Stimulated activated CD8-positive, alpha-beta memory T cell treated with anti-CD3 and anti-CD28 coated beads, Interleukin-15, amount 100 ng/mL, for 24 hours (primary cell): ENCODE results near the gene GK.
"Not testable (repeated sequence)": the region's sequence is repeated elsewhere in the genome, so short reads cannot be mapped to it uniquely, and the experiment has no call there.

Source experiments
- DNase-seq: peaks from one replicate; pipeline ENCODE4 v3.0.0-alpha.2; 2020; ENCODE audit warnings: low read depth

Gene GK

GRCh38 chrX:30654386-30654785 lies 1.2 kb downstream of the GK start:
- DNase-seq = not testable (repeated sequence)

DNA sequence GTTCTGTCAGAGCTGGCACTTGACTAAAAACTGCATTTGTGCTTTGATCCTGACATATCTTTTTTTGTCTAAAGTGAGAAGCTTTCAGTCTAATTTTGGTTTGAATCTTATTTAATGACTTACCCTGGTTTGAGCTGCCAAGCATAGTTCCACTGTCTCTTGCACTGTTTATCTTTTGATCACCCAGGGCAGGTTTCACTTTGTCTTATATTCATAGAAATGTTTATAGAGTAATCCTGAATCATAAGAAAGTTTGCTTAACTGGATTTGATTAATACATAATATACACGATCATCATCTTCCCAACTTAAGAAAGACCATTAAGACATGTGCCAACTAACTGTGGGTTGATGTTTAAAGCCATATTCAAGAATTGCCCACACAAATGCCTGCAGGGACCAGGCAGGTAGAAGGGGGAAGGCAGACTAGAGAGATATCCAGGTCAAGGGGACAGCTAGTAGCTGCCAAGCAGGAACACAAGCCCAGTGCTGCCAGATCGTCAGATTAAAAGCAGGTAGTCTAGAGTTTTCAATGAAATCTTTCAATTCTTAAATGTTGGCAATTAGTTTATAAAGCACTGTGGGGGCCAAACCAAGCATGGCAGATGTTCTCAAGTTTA lies 1.9 kb downstream of the GK start:
- no peak for DNase-seq

DNA sequence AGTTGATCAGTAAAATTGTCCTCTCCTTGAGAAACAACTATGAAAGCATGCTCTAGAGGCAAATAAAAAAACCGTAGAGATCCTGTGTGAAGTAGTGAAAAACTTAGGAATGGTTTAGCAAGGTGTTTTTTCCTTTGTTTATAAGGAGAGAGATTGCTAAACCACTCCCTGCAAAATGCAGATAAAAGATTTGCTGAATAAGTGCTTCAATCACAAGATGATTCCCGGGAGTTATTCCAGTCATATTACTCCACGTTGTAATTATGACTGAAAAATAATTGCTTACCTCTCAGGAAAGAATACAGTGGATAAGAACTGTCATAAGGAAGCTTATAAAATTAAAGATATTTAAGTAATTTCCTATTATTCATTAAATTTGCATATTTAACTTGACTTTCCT lies 2.8 kb downstream of the GK start:
- no peak for DNase-seq

- DNase-seq = no peak
Observed at GRCh38 chrX:30657196-30658161, 4.3 kb downstream of the GK start.

GRCh38 chrX:30659421-30659820 lies 6.2 kb downstream of the GK start:
- no peak for DNase-seq

GRCh38 chrX:30661228-30661627 lies 8.0 kb downstream of the GK start:
- no peak for DNase-seq

DNA sequence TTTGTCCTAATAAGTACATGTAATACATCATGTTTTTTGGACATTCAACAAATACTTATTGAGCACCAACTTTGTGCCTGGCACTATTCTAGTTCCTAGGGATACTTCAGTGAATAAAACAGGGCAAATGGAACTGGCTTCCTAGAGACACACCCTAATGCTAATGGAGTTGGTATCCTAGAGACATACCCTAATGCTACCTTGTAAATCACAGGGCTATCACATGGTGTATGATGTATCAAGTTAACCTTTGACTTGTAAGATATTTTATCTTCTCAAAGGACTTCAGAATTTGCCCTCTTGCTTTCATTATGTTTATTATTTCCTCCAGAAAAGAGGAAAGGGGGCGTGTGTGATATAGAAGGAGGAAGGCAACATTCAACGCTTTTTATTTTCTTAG lies 10.1 kb downstream of the GK start:
- no peak for DNase-seq

DNA sequence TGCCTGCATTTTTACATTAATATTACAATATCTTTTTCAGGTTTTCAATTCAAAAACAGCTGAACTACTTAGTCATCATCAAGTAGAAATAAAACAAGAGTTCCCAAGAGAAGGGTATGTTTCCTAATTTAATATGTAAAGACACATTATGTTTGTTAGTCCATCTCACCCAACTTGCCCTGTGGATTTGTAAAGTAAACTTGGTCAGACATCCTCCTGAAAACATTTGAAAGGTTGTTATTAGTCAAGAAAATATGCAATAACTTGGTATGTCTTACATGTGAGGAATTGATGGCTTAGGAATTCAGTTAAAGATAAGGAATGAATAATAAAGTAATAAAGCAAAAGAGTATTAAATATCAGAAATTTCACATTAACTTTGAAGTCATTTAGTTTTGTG lies 12.2 kb downstream of the GK start:
- no peak for DNase-seq

GRCh38 chrX:30666094-30666493 lies 12.9 kb downstream of the GK start:
- no peak for DNase-seq

DNA sequence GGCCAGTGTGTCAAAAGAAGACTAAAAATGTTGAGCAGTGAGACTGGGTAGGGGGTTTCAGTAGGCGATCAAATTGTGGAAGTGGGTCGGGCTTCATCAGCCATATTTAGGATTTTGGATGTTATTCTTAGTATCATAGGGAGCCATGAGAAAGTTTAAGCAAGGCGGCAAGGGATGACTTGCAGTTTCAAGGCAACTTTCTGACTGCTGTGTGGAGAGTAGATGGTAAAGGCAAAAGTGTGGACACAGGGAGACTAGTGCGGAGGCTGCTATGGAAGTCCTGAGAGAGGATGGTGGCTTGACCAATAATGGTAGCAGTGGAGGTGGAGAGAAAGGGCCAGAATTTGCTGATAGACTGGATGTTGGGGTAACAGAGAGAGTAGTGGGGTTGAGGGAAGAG lies 15.4 kb downstream of the GK start:
- DNase-seq = no peak

- not testable (repeated sequence) for DNase-seq
Observed at GRCh38 chrX:30671189-30671588, 18.0 kb downstream of the GK start.

GRCh38 chrX:30673127-30673796 lies 20.0 kb downstream of the GK start:
- no peak for DNase-seq

DNA sequence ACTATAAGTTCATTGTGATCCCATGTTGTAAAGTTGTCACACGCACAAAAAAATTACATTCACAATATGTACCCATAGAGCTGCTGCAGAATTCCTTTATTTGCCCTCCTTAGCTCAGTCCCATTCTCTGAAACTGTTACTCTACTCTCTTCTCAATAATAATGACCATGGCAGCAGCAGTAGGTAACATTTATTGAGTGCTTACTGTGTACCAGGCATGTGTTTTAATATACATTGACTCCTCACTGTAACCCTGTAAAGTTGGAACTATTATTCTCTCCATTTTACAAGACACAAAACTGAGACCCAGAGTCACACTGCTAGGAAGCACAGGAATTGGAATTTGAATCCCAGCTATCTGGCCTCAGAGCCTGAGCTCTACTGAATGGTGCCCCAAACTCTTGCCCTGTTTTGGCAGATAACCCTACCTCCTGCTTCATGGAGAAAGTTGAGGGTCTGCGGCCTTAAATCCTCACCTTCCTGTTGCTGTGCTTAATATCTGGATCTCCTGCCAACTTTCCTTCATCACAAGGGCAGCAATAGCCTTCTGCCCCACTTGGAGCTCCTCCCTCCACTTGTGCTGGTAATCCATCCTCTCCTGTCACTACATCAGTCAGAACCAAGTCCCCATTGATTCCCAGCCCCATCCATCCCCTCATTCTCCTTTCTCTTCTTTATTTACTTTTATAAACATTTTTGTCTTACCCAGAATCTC lies 20.8 kb downstream of the GK start:
- DNase-seq = no peak

DNA sequence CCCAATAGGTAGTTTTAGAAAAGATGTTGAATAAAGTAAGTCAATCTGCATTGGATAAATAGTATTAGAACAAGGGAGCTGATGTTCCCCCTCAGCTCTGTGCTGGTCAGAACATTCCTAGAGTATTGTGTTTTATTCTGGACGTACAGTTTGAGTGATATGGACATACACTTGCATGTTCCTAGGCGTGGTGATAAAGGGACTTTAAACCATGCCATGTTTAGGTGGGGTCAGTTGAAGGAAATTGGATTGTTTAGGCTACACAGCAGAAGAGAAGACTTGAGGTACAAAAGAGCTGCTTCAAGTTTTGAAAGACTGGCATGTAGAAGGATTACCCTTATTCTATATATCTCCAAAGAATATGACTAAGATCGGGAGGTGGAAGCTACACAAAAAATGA lies 21.6 kb downstream of the GK start:
- DNase-seq = no peak

DNA sequence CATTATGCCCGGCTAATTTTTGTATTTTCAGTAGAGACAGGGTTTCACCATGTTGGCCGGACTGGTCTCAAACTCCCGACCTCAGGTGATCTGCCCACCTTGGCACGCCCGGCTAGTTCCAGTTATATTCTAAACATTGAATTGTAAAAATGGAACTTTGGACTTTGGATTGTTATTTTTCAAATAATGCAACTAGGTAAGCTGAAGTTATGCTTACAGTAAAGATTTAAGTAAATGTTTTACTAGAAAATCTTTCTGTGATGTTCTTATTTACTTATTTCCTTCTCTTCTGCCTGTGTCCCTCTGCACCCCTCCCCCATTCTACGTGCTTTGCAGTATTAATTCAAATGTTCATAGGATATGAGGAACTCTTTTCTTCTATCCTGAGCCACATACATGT lies 26.1 kb downstream of the GK start:
- no peak for DNase-seq

GRCh38 chrX:30680618-30681017 lies 27.4 kb downstream of the GK start:
- DNase-seq = no peak

DNA sequence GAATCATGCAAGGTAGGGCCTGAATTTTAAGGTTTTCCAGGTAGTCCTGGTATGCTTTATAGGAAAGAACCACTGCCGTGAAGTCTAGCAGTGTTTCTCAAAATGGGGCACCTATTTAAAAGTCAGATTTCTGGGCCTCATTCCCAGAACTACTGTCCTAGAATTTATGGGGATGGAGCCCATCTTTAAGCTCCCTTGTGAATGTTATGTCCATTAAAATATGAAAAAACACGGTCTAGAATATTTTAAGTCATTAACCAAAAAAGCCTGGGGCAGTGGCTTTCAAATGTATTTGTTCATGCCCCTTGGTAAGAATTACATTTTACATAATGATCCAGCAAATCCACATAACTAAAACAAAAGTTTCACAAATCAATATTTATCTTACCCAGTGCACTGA lies 35.4 kb downstream of the GK start:
- no peak for DNase-seq

DNA sequence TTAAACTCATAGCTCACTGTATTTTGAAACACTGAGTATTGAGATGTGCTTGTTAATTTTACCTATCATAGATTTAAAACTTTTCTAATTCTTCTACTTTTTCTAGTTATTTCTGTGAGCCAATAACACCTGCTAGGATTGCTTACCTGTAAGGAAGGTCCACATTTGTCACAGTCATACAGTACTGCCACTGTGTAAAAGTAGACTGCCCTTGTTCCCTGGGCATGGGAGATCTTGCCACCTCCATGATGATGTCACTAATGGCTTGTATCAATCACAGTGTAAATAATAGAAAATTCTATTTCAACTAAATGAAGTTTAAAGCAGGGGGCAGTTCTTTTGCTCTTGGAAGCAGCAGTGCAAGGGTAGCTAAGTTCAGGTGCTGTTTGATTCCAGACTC lies 35.9 kb downstream of the GK start:
- no peak for DNase-seq

- DNase-seq = no peak
Observed at GRCh38 chrX:30690330-30690729, 37.1 kb downstream of the GK start.

- DNase-seq = no peak
Observed at GRCh38 chrX:30693999-30694650, 40.9 kb downstream of the GK start.

DNA sequence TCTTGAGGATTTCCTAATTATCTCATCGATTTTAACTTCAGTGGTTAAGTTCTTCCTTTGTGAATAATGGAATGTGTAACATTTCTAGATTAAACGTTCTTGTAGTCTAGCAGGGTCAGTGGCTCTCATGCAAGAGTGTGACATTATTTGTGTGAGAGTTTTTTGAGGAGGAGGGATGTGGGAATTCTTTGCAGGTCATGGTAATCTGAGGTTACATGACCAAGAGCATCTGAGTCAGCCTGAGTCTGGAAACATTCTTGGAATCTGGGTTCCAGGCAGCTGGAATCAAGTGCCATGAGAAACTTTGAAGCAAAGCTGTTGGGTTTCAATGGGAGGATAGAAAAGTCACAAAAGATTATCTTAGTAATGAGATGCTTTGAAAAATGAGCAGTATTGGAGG lies 49.5 kb downstream of the GK start:
- no peak for DNase-seq

- DNase-seq = no peak
Observed at GRCh38 chrX:30706216-30706775, 53.1 kb downstream of the GK start.
